Transverse colon (tissue), 4 donors: ENCODE data around the gene PTBP1. TPM values are rescaled to one million over a fixed set of nuclear protein-coding genes. Genes with fewer than 3 reads are reported as not detected.

Experiments
- DNase-seq: peaks from one replicate; pipeline ENCODE4 v3.0.0-alpha.2; 2019
- H3K27ac ChIP-seq, 4 donors: fragments of 200-600 bp; sonication (generic); 2 replicates each; pipeline ENCODE4 v1.5.1; 2016 to 2018; ENCODE audit warnings: inconsistent platforms in 4 of 4
- H3K27me3 ChIP-seq: fragments of 200-600 bp; sonication (generic); 2 replicates; pipeline ENCODE4 v1.5.1; 2017; ENCODE audit warnings: inconsistent platforms
- H3K36me3 ChIP-seq, 4 donors: fragments of 200-600 bp; sonication (generic); 2 replicates each; pipeline ENCODE4 v1.5.1; 2017 to 2019; ENCODE audit warnings: inconsistent platforms in 4 of 4
- H3K4me1 ChIP-seq, 4 donors: fragments of 200-600 bp; sonication (generic); 2 replicates each; pipeline ENCODE4 v1.5.1; 2017 to 2020; ENCODE audit warnings: inconsistent platforms in 4 of 4
- H3K4me3 ChIP-seq, 4 donors: fragments of 200-600 bp; sonication (generic); 1 replicate in 1 of 4; 2 replicates in 3 of 4; pipeline versions ENCODE4 v1.5.1 to v1.6.1; 2017 to 2019; ENCODE audit warnings: inconsistent platforms in 4 of 4
- H3K9me3 ChIP-seq, 2 donors: fragments of 200-600 bp; sonication (generic); 2 replicates each; pipeline ENCODE4 v1.5.1; 2017 to 2019; ENCODE audit warnings: inconsistent platforms in 2 of 2
- EP300 ChIP-seq: sonication (generic); formaldehyde crosslinking; IDR thresholded peaks from one replicate; pipeline ENCODE4 v1.6.1; 2017; ENCODE audit warnings: antibody characterized with exemption, low read depth
- POLR2A ChIP-seq: fragments of 450-650 bp; IDR thresholded peaks from one replicate; pipeline ENCODE4 v1.6.1; 2016; ENCODE audit warnings: antibody characterized with exemption, mild to moderate bottlenecking, moderate library complexity
- POLR2AphosphoS5 ChIP-seq, 3 donors: sonication (generic); formaldehyde crosslinking; IDR thresholded peaks; one replicate each; pipeline ENCODE4 v1.6.1; 2016; ENCODE audit warnings: antibody characterized with exemption in 3 of 3
- WGBS, 2 donors: methylation state at CpG; one replicate each; pipeline ENCODE4 v1.1.5; 2018; ENCODE audit warnings: low coverage in 1 of 2; 5-methylcytosine and 5-hydroxymethylcytosine counted together
- in situ Hi-C, 4 donors: fragments of 200-750 bp; cut with MboI; loops; one replicate each; pipeline versions ENCODE4 v1.15.0 to v1.15.1; 2017; ENCODE audit warnings: low sequenced_read_pairs in 3 of 4, low pct_ligation_motif_present in 1 of 4, low pct_unique_long_range_greater_than_20kb in 1 of 4
- intact Hi-C: fragments of 100-400 bp; cut with DNase I; formaldehyde crosslinking; loops from one replicate; pipeline ENCODE4 v1.15.1; 2023; ENCODE audit warnings: low total_unique reads
- total RNA-seq, 4 donors: library from RNA; depleted of rRNA; stranded (reverse); fragments of >200 nt; gene quantifications; one replicate each; pipeline ENCODE4 v1.1.0, GENCODE V29; 2016
- TF ChIP-seq, protein P1 (sequence below), 5 experiments: fragments of 200-600 bp in 3 of 5; fragments of 450-650 bp in 2 of 5; sonication (generic) in 3 of 5; IDR thresholded peaks; 1 replicate in 2 of 5; 2 replicates in 3 of 5; pipeline ENCODE4 v1.5.1; 2016 to 2017; ENCODE audit warnings: antibody characterized with exemption in 5 of 5, inconsistent platforms in 3 of 5, mild to moderate bottlenecking in 2 of 5, moderate library complexity in 1 of 5

PTBP1 gene
- 100 to 1,000 TPM; 145 to 258 (median 194) TPM for total RNA-seq

DNA sequence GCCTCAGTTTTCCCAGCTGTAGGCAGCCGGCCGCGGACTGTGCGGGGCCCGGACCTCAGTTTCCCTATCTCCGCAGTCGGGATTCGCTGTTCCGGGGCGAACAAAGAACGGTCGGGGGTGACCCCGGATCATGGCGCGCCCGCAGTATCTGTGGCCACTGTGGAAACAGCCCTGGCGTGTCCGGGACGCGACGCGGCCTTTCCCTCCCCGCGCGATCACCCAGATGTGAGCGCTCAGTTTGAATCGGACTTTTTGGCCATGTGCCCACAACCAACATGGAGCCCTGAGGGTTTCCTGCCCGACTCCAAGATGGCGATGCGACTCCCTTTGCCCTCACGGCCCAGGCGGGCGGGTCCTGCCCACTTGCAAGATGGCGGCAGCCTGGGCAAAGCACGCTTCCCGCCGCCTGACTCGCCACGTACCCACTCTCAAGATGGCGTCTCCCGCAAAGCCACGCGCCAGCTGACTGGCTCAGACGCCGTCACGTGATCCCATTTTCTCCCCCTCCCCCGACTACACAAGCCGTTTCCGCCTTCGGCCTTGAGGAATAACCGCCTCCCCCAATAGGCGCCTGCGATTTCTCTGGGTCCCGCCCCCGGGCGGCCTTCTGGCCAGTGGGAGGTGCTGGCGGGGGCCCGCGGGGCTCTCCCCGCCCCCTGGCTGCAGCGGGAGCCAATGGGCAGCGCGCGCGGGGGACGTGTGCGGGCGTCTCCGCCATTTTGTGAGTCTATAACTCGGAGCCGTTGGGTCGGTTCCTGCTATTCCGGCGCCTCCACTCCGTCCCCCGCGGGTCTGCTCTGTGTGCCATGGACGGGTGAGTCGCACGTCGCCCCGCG, at the start of gene PTBP1:
Gene PTBP1, plus strand, starts transcription at position 761 of the 836 bp plus-strand sequence. Its CDS starts 46 bp downstream, at position 807.
- peak within 1 kb of the TSS; percentile 95 to 99 (median 96) for H3K4me3 ChIP-seq
- WGBS, 2 donors: 0% methylated on average over 51 of the region's 83 CpGs; no CpG with 5 or more reads in 1 of the 2 donors
- intact Hi-C loops: no loop called here
- peak within 1 kb of the TSS; percentile 98 to 100 (median 100) for H3K27ac ChIP-seq
- peak; percentile 100 for DNase-seq
- H3K27me3 ChIP-seq: no peaks in the 10 kb centered on the region
- H3K4me1 ChIP-seq: peaks cover 26 to 47% (median 40%) of the 10 kb centered on the region in 4 donors
- no peaks in the 10 kb centered on the region for H3K36me3 ChIP-seq
- in situ Hi-C loops: no loop called here
- H3K9me3 ChIP-seq: no peaks in the 10 kb centered on the region
- TF ChIP-seq EP300 (no peak), POLR2AphosphoS5 (IDR thresholded peaks at IDR 0.05) (peak; percentile 45 to 66 (median 58)), POLR2A (peak; percentile 55)
- TF ChIP-seq, protein P1, sequence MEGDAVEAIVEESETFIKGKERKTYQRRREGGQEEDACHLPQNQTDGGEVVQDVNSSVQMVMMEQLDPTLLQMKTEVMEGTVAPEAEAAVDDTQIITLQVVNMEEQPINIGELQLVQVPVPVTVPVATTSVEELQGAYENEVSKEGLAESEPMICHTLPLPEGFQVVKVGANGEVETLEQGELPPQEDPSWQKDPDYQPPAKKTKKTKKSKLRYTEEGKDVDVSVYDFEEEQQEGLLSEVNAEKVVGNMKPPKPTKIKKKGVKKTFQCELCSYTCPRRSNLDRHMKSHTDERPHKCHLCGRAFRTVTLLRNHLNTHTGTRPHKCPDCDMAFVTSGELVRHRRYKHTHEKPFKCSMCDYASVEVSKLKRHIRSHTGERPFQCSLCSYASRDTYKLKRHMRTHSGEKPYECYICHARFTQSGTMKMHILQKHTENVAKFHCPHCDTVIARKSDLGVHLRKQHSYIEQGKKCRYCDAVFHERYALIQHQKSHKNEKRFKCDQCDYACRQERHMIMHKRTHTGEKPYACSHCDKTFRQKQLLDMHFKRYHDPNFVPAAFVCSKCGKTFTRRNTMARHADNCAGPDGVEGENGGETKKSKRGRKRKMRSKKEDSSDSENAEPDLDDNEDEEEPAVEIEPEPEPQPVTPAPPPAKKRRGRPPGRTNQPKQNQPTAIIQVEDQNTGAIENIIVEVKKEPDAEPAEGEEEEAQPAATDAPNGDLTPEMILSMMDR (IDR thresholded peaks at IDR 0.05): no peak

DNA sequence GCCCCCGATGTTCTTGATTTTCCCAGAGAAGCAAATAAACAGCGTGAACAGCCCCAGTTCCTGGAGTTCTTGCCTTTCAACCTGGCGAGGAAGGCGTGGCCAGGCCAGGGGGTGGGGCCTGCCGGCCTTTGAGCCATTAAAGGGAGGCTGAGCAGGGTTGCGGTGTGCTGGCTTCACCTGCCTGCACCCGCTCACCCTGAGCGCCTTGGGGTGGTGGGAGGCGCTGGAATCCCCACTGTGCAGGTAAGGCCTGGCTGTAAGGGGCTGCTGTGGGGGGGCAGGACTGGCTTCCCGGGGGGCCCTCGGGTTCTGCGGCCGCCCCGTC, 49.0 kb upstream of the PTBP1 start:
- TF ChIP-seq POLR2A: peak; percentile 80
- peak; percentile 51 to 92 (median 84) for TF ChIP-seq POLR2AphosphoS5 (IDR thresholded peaks at IDR 0.05)
- TF ChIP-seq EP300: no peak
- Histone ChIP-seq H3K4me1 (peaks cover 0 to 39% (median 23%) of the 10 kb centered on the region in 4 donors), H3K9me3 (no peaks in the 10 kb centered on the region), H3K4me3 (peak overlapping the region in 2 of 4 donors; percentile 15 to 44), H3K36me3 (no peaks in the 10 kb centered on the region), H3K27me3 (peaks cover 3% of the 10 kb centered on the region), H3K27ac (peak overlapping the region; percentile 83 to 97 (median 95))
- DNase-seq: peak; percentile 88
- 63% methylated on average over 14 of the region's 14 CpGs; no CpG with 5 or more reads in 1 of the 2 donors for WGBS, 2 donors
- in situ Hi-C loops: no loop called here
- intact Hi-C loops: no loop called here

DNA sequence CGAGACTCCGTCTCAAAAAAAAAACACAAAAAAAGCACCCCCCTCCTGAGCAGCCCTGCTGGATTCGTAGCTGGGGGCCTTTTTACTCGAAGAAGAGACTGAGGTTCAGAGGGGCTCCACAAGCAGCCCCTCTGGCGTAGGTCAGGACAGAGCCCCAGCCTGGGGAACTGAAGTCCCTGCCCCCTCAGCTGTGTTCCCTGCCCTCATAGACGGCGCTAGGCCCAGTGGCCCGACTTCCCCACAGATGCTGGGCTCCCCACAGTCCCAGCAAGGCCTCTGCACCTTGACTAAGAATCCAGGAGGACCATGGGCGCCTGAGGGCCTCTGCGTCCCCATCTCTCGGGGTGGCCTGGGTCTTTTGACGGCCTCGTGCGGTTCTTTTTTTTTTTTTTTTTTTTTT, 47.4 kb upstream of the PTBP1 start:
- Histone ChIP-seq H3K27me3 (peaks cover 3% of the 10 kb centered on the region), H3K27ac (peak overlapping the region; percentile 44 to 97 (median 95)), H3K9me3 (no peaks in the 10 kb centered on the region), H3K36me3 (no peaks in the 10 kb centered on the region), H3K4me1 (peaks cover 0 to 50% (median 37%) of the 10 kb centered on the region in 4 donors), H3K4me3 (peak overlapping the region in 1 of 4 donors; percentile 44)
- TF ChIP-seq, protein P1 (IDR thresholded peaks at IDR 0.05): no peak
- TF ChIP-seq POLR2A: no peak
- TF ChIP-seq POLR2AphosphoS5 (IDR thresholded peaks at IDR 0.05): no peak
- TF ChIP-seq EP300: no peak
- 75 to 79% methylated on average over 6 to 14 of the region's 14 CpGs for WGBS, 2 donors
- intact Hi-C loops (no loop called here), in situ Hi-C loops (no loop called here)
- no peak for DNase-seq

DNA sequence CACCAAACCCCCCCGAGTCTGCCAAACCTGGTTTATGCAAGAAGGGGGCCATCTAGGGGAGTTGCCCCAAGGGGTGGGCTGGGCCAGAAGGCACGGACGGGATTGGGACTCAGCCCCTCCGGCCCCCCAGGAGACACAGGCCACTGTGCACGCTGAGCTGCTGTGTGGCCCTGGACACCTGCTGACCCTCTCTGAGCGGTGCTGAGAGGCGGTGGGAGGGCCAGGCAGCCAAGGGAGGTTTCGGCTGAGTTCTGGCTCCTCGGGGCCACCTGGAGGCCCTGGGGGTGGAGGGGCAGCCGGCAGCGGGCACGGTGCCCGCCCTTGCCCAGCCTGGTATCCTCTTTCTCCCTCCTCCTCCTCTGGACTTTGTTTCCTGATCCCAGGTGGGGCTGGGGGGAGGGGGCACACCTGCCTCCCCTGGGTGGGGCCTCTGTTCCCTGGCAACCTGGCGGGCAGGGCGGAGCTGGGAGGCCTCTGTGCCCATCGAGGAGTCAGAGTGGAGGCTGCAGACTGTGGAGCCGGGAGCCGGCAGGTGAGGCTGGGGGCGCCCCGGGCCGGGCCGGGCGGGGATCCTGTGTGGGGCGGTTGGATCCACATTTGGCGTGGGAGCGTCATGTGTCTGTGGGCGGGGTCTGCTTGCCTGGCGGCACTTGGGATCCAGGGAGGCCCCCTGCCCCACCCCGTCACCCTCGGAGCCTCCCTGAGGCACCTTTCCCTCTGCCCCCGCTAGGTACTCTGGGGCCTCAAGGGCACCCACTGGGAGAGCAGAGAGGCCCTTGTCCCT, 46.4 kb upstream of the PTBP1 start, which contains the start of gene MISP:
Gene MISP, plus strand, starts transcription at position 473 of the 784 bp plus-strand sequence. CDS start 5,835 bp downstream, outside the sequence.
- TF ChIP-seq POLR2AphosphoS5 (IDR thresholded peaks at IDR 0.05) (peak; percentile 85 to 95 (median 95)), EP300 (peak; percentile 65), POLR2A (peak; percentile 90)
- TF ChIP-seq, protein P1 (IDR thresholded peaks at IDR 0.05): no peak
- peak within 1 kb of the TSS; percentile 9 to 58 (median 53) for H3K4me3 ChIP-seq
- peaks cover 0 to 58% (median 45%) of the 10 kb centered on the region in 4 donors for H3K4me1 ChIP-seq
- H3K9me3 ChIP-seq: no peaks in the 10 kb centered on the region
- 36% methylated on average over 12 of the region's 31 CpGs; no CpG with 5 or more reads in 1 of the 2 donors for WGBS, 2 donors
- peak; percentile 95 for DNase-seq
- peaks cover 3% of the 10 kb centered on the region for H3K27me3 ChIP-seq
- no peaks in the 10 kb centered on the region for H3K36me3 ChIP-seq
- H3K27ac ChIP-seq: peak within 1 kb of the TSS; percentile 93 to 97 (median 96)
- in situ Hi-C loops (no loop called here), intact Hi-C loops (no loop called here)
